Stimulated activated CD8-positive, alpha-beta memory T cell treated with anti-CD3 and anti-CD28 coated beads, Interleukin-7, amount 100 ng/mL, for 48 hours (primary cell): ENCODE results near the gene CYCS.
"Not testable (repeated sequence)": the region's sequence is repeated elsewhere in the genome, so short reads cannot be mapped to it uniquely, and the experiment has no call there.

Source experiments
- DNase-seq, 2 donors: peaks; one replicate each; pipeline ENCODE4 v3.0.0-alpha.2; 2020; ENCODE audit warnings: low read depth in 1 of 2; ENCODE audit errors: extremely low read depth in 1 of 2

Gene CYCS

GRCh38 chr7:25119102-25119501, 6.0 kb downstream of the CYCS start:
- no peak for DNase-seq

- DNase-seq, result no peak
These were observed 6.9 kb downstream of the CYCS start for GRCh38 chr7:25118048-25118753.

- no peak for DNase-seq
These were observed 7.6 kb downstream of the CYCS start for GRCh38 chr7:25117226-25118047.

GRCh38 chr7:25116621-25117020, 8.4 kb downstream of the CYCS start:
- no peak for DNase-seq

- DNase-seq, result not testable (repeated sequence)
These were observed 14.5 kb downstream of the CYCS start for GRCh38 chr7:25110514-25110913.

- no peak for DNase-seq
These were observed 15.8 kb downstream of the CYCS start for GRCh38 chr7:25109276-25109675.

GRCh38 chr7:25105911-25106310, 19.1 kb downstream of the CYCS start:
- no peak for DNase-seq

- DNase-seq, result no peak
These were observed 21.3 kb downstream of the CYCS start for GRCh38 chr7:25103773-25104172.

DNA sequence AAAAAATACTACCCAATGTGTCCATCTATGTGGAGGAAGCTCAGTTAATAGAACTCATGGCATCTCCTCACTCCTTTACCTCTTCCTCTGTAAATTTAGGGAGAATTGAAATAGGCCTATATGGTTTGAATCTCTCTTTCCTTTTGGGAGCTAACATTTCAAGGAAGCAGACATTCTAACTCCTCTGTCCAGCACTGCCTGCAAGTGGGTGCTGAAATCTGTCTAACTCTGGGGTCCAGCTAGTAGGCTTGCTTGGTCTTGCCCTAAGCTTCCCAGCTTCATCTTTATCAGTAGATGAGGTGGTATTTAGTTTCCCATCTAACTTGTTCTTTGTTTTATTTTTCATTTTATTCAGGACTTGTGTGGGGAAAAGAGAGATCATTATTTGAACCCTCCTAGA, 23.2 kb downstream of the CYCS start:
- DNase-seq, result no peak

DNA sequence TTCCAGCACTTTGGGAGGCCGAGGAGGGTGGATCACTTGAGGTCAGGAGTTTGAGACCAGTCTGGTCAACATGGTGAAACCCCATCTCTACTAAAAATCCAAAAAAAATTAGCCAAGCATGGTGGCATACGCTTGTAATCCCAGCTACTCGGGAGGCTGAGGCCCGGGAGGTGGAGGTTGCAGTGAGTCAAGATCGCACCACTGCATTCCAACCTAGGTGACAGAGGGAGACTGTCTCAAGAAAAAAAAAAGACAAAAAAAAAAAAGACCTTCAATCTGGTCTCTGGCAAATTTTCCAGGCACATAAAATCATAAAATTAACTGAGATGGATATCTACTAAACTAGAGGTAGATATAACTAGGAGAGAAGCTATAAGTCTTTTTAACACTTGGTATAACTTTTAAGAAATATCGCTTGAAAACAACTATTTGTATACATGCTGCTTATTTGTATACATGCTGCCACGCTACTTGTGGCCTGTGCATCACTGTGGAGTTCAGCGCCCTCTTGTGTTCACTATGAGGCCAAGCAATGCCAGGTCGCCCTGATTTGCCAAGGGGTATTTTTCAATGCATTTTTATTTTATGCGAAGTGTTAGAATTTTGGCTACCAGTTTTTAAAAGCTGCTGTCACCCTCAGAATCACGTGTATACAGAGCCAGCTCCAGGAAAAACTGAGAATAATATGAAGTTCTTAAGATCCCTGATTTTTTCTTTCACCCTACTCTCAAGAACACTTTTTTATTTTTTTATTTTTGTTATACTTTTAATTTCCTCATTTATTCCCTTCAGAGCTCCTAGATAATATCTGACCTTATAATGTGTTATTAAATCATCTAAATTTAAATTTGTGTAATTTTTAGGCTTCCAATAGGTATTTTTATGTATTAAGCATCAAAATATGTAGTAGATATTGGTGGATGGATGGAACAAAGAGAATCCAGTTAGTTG, 26.7 kb downstream of the CYCS start:
- peak in 1 of 2 donors; percentile 11 for DNase-seq

DNA sequence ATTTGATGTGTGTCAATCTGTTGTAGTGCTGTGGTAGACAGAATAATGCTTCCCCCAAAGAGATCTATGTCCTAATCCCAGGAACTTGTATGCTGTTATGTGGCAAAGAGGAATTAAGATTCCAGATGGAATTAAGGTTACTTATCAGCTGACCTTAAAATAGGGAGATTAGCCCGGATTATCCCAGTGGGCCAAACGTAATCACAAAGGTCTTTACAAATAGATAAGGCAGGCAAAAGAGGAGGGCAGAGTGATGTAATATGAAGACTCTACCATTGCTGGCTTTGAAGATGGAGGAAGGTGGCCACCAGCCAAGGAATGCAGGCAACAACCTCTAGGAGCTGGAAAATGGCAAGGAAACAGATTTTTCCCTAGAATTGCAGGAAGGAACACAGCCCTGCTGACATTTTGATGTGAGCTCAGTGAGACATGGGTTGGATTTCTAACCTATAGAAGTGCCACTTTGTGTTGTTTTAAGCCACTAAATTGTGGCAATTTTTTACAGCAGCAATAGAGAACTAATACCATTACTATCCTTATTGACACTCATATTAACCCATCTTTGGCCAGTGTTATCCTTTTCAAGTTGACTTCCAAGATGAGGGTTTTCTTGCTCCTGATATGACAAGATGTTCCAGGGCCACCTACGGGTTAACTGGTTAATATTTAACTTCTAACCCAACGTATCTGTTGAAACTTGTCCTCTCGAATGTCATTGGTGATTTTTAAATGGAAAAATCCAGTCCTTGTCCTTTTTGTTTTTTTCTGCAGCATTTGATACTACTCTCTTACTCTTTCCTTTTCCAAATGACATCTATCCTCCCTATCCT, 29.3 kb downstream of the CYCS start:
- no peak for DNase-seq

DNA sequence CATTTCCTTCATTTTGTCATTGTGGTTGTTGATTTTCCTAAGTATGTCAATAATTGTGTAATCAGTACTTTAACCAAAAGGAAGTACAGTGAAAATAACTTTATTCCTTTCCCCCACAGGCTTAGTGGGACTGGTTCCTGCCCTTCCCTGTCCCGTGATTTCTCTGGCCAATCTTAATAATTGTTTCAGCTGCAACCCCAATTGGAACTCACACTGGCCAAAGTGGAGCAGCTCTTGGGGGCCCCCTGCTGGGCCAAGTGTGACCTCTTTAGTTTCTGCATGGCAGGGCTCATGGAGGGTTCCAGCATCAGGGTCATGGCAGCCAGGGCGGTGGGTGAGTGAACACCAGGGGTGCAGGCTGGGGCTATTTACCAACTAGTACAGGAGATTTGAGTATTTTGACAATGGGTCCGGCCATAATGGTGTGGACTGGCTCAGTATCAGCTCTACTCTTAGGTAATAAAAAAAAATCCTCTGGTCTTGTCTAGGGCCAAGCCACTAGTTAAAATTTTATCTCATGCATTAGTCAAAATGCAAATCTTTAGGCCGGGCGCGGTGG, 31.7 kb downstream of the CYCS start:
- DNase-seq, result peak; percentile 47 to 55

GRCh38 chr7:25091779-25092178, 33.3 kb downstream of the CYCS start:
- DNase-seq, result no peak

DNA sequence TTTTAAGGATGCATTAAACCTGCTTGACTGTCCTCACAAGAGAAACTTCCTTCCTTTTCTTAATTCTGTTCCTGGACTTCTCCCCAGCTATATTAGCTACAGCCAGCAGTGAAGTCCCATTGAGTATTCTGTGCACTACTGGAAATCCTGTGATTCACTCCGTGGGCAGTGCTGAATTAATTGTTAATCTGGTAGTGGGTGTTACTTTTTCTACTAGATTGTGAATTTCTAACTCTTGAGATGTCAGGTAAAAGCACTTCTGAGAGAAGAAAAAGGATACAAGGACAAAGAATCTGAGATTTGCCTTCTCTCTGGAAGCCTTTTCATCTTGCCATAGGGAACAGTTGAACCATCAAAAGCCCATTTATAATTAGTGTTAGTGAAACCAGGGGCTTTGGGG, 33.9 kb downstream of the CYCS start:
- DNase-seq, result no peak

- DNase-seq, result no peak
These were observed 34.7 kb downstream of the CYCS start for GRCh38 chr7:25090374-25090773.

DNA sequence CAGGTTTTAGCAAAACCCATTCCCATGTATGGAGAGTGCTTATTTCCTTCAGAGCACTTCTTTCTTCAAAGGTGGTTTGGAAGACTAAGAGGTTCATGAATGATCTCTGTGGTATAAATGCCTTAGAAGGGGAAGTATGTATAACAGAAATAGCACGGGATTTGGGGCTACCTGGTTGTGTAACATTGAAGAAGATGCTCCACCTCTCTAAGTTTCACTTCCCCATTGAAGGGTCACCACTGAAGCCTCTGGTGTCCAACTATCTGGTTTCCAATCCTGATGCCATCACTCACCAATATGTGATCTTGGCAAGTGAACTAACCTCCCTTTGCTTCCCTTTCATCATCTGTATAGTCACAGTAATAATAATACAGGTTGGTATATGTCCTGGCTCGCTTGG, 37.2 kb downstream of the CYCS start:
- DNase-seq, result no peak

DNA sequence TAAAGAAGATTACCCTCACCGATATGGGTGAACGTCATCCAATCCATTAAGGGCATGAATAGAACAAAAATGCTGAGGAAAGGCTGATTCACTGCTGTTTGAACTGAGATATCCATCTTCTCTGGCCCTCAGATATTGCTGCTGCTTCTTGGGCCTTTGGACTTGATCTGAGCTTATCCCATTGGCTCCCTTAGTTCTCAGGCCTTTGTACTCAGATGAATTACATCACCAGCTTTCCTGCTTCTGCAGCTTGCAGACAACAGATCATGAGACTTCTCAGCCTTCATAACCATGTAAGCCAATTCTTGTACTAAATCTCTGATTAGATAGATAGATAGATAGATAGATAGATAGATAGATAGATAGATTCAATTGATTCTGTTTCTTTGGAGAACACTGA, 40.2 kb downstream of the CYCS start:
- DNase-seq, result no peak

DNA sequence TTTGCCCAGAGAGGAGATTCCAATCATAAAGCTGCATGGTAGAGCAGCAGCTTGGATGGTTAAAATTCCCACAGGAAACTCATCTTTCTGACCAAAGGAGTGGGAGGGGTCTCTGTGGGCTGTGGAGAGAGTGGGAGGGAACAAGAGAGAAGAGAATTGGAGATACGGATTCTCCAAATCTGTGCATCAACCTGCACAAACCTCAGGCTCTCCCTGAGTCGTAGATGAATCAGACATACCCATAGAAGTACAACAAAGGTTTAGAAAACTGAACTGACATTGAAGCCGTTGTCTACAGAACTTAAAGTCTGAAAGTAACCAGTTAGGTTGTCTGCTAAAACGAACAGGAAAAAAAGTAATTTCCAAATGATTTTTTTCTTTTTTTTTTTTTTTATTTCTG, 41.9 kb downstream of the CYCS start:
- DNase-seq, result no peak

DNA sequence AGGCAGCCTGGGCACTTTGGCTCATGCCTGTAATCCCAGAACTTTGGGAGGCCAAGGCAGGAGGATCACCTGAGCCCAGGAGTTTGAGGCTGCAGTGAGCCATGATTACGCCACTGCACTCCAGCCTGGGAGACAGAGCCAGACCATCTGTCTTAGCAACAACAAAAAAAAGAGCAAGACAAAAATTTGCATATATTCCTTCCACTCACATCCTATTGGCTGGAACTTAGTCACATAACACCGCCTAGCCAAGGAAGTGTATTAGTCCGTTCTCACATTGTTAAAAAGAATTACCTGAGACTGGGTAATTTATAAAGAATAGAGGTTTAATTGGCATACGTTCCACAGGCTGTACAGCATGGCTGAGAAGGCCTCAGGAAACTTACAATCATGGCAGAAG, 43.0 kb downstream of the CYCS start:
- not testable (repeated sequence) for DNase-seq

DNA sequence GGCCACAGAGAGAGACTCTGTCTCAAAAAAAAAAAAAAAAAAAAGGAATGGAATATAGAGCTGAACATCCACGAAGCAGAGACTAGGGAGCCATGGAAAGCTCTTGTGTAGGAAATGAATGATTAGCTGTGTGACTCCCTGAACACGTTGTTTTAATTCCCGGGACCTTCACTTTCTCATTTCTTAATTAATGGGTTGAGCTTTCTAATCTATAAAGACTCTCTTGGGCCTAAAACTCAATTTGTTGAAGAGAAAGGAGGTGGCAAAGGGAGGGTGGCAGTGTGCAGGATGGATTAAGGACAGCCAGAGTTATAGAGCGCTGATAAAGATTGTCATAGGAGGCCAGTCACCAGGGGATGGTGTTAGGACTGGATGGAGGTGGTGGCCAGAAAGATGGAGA, 48.0 kb downstream of the CYCS start:
- DNase-seq, result no peak
